Kidney (tissue), 14 donors: ENCODE measurements around the gene TAOK1. TPM values are rescaled to one million over a fixed set of nuclear protein-coding genes. Genes with fewer than 3 reads are reported as not detected.

Source experiments
- DNase-seq, 5 donors: peaks; one replicate each; pipeline ENCODE4 v3.0.0-alpha.2; 2013 to 2020
- FAIRE-seq: peaks from 2 replicates; lab custom pipeline; 2012; peaks lifted over from hg19 to GRCh38; lab: Jason Lieb, UNC
- H3K27ac ChIP-seq, 2 donors: one replicate each; pipeline ENCODE4 v1.7.0; 2013; ENCODE audit warnings: low read depth in 2 of 2, low read length in 2 of 2, inconsistent platforms in 1 of 2
- H3K27me3 ChIP-seq: one replicate; pipeline ENCODE4 v1.7.1; 2013; ENCODE audit warnings: low read length, inconsistent platforms; ENCODE audit not compliant: control insufficient read depth, insufficient read depth
- H3K36me3 ChIP-seq, 3 donors: one replicate each; pipeline versions ENCODE4 v1.7.0 to v1.7.1; 2013; ENCODE audit warnings: low read length in 3 of 3, control low read depth in 1 of 3, inconsistent platforms in 1 of 3; ENCODE audit not compliant: insufficient read depth in 3 of 3, control insufficient read depth in 2 of 3
- H3K4me1 ChIP-seq, 3 donors: one replicate each; pipeline versions ENCODE4 v1.7.0 to v1.7.1; 2013; ENCODE audit warnings: low read length in 3 of 3, inconsistent platforms in 1 of 3, low read depth in 1 of 3; ENCODE audit not compliant: control insufficient read depth in 2 of 3, insufficient read depth in 2 of 3
- H3K4me3 ChIP-seq, 3 donors: one replicate each; pipeline versions ENCODE4 v1.7.0 to v1.8.1; 2013; ENCODE audit warnings: low read length in 3 of 3, control low read depth in 1 of 3, inconsistent platforms in 1 of 3
- H3K9ac ChIP-seq, 3 donors: one replicate each; pipeline versions ENCODE4 v1.7.0 to v1.7.1; 2013; ENCODE audit warnings: low read length in 3 of 3, control low read depth in 1 of 3, inconsistent platforms in 1 of 3
- H3K9me3 ChIP-seq, 3 donors: one replicate each; pipeline versions ENCODE4 v1.7.0 to v1.7.1; 2013; ENCODE audit warnings: low read length in 3 of 3, control low read depth in 1 of 3, inconsistent platforms in 1 of 3; ENCODE audit not compliant: control insufficient read depth in 2 of 3, insufficient read depth in 1 of 3
- intact Hi-C: fragments of 100-400 bp; cut with DNase I; formaldehyde crosslinking; loops from one replicate; pipeline ENCODE4 v1.11.1; 2022
- polyA plus RNA-seq: library from polyadenylated mRNA; stranded (reverse); fragments of 350-450 nt; fragmentation: Illumina TruSeq; extraction: RNeasy Lipid Tissue Mini Kit (QIAGEN cat#74804); gene quantifications from one replicate; pipeline ENCODE4 v1.2.3, GENCODE V29; 2014; ENCODE audit warnings: low read depth, low replicate concordance; ENCODE audit not compliant: insufficient read depth
- total RNA-seq: library from RNA; stranded (reverse); fragmentation: NEBNext Ultra II Directional; extraction: Animal tissue kit (Norgen Biotek cat#: 25700); gene quantifications from one replicate; pipeline ENCODE4 v1.2.1, GENCODE V29; 2021
- TF ChIP-seq, protein P1 (sequence below): IDR thresholded peaks from 3 replicates; pipeline ENCODE4 v1.5.1; 2012; ENCODE audit warnings: mild to moderate bottlenecking, moderate library complexity, borderline replicate concordance; ENCODE audit not compliant: insufficient read depth; ENCODE audit errors: extremely low read depth
- donor health status: control.
- donor health status: control.
- donor health status: control.
- donor health status: control.
- donor health status: control.
- donor health status: DM: yes; HTN: yes; CAD: no.
- donor health status: Normal renal cell carcinoma (clear cell type).

TAOK1 gene
- total and polyA plus RNA-seq, 2 donors from 2014 or later, result 5.0 to 74.9 TPM

DNA sequence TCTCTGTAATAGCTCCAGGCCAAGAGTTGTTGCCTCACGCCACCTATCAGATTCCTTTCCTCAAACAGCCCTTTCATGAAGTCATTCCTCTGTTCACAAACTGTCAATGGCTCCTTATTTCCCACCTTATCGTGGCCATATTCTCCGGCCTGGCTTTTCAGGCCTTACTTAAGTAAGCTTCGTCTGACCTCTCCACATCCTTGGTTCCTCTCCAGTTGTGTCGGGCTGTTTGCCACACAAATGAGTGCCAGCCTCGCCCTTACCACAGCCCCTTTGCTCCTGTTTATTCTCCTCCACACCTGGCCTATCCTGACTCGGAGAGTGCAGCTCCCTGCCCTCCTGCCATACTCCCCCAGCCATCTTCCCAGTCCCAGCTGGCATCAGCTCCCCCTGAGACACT lies 180.4 kb downstream of the TAOK1 start:
- Histone ChIP-seq H3K4me1 (peaks cover 0 to 12% (median 10%) of the 10 kb centered on the region in 3 donors), H3K27me3 (no peaks in the 10 kb centered on the region), H3K4me3 (no peak overlapping the region), H3K9ac (no peak overlapping the region), H3K9me3 (no peaks in the 10 kb centered on the region), H3K36me3 (no peaks in the 10 kb centered on the region), H3K27ac (no peak overlapping the region)
- intact Hi-C loops, result no loop called here
- DNase-seq, result peak in 1 of 5 donors; percentile 35
- no peak for FAIRE-seq
- TF ChIP-seq, protein P1, sequence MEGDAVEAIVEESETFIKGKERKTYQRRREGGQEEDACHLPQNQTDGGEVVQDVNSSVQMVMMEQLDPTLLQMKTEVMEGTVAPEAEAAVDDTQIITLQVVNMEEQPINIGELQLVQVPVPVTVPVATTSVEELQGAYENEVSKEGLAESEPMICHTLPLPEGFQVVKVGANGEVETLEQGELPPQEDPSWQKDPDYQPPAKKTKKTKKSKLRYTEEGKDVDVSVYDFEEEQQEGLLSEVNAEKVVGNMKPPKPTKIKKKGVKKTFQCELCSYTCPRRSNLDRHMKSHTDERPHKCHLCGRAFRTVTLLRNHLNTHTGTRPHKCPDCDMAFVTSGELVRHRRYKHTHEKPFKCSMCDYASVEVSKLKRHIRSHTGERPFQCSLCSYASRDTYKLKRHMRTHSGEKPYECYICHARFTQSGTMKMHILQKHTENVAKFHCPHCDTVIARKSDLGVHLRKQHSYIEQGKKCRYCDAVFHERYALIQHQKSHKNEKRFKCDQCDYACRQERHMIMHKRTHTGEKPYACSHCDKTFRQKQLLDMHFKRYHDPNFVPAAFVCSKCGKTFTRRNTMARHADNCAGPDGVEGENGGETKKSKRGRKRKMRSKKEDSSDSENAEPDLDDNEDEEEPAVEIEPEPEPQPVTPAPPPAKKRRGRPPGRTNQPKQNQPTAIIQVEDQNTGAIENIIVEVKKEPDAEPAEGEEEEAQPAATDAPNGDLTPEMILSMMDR, result no peak

DNA sequence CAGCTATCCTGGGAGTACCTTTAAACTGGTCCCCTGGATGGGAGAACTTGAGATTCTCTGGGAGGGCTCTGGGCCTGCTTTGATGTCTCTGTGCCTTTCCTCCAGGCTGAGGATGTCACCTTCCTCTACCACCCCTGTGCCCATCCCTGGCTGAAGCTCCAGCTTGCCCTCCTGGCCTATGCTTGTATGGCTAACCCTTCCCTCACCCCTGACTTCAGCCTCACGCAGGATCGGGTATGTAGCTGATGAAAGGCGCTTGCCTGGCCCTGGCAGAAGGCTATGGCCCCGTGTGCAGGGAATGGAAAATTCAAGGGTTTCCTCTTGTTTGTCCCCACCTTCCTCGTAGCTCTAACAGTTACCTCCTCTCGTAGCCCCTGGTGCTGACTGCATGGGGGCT lies 181.3 kb downstream of the TAOK1 start:
- FAIRE-seq (no peak), DNase-seq (no peak)
- Histone ChIP-seq H3K4me3 (no peak overlapping the region), H3K4me1 (peaks cover 0 to 12% (median 10%) of the 10 kb centered on the region in 3 donors), H3K9me3 (no peaks in the 10 kb centered on the region), H3K27me3 (no peaks in the 10 kb centered on the region), H3K27ac (no peak overlapping the region), H3K9ac (no peak overlapping the region), H3K36me3 (peaks cover 0 to 7% (median 4%) of the 10 kb centered on the region in 3 donors)
- intact Hi-C loops, result no loop called here
- TF ChIP-seq, protein P1, result no peak

DNA sequence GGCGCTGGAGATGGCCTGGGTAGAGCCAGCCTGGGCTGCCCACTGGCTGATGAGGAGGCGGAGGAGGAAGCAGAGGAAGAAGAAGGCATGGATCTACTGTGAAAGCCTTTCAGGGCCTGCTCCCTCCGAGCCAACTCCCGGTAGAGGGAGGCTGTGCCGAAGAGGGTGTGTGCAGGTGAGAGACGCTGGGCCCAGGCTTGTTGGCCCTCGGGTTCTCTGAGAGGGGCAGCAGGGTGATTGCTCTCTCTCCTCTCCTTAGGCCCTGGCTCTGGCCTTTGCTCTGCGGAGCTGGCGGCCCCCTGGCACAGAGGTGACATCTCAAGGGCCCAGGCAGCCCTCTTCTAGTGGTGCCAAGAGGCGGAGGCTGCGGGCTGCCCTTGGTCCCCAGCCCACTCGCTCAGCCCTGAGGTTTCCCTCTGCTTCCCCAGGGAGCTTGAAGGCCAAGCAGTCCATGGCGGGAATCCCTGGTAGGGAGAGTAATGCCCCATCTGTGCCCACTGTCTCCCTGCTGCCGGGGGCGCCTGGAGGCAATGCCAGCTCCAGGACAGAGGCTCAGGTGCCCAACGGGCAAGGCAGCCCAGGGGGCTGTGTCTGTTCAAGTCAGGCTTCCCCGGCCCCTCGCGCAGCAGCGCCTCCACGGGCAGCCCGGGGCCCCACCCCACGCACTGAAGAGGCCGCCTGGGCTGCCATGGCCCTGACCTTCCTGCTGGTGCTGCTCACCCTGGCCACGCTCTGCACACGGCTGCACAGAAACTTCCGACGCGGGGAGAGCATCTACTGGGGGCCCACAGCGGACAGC lies 181.9 kb downstream of the TAOK1 start:
- H3K9me3 ChIP-seq, result no peaks in the 10 kb centered on the region
- peak in 1 of 5 donors; percentile 78 for DNase-seq
- H3K27ac ChIP-seq, result no peak overlapping the region
- peaks cover 0 to 9% (median 4%) of the 10 kb centered on the region in 3 donors for H3K36me3 ChIP-seq
- TF ChIP-seq, protein P1, result no peak
- H3K4me3 ChIP-seq, result no peak overlapping the region
- intact Hi-C loops, result no loop called here
- no peaks in the 10 kb centered on the region for H3K27me3 ChIP-seq
- H3K4me1 ChIP-seq, result peaks cover 0 to 12% (median 10%) of the 10 kb centered on the region in 3 donors
- no peak for FAIRE-seq
- H3K9ac ChIP-seq, result no peak overlapping the region
